Esophagus squamous epithelium (tissue), 5 donors: ENCODE measurements around the gene LDLRAD4. TPM values are rescaled to one million over a fixed set of nuclear protein-coding genes. Genes with fewer than 3 reads are reported as not detected.

Experiments used
- DNase-seq: peaks from one replicate; lab custom pipeline; 2025; lab: John Stamatoyannopoulos, UW
- H3K27ac ChIP-seq, 4 donors: fragments of 200-600 bp; sonication (generic); one replicate each; pipeline ENCODE4 v1.5.1; 2016 to 2019; ENCODE audit warnings: mild to moderate bottlenecking in 1 of 4
- H3K27me3 ChIP-seq, 4 donors: fragments of 200-600 bp; sonication (generic); 1 replicate in 3 of 4; 2 replicates in 1 of 4; pipeline versions ENCODE4 v1.5.1 to v1.6.0; 2017 to 2021; ENCODE audit warnings: antibody characterized with exemption in 1 of 4
- H3K36me3 ChIP-seq, 3 donors: fragments of 200-600 bp; sonication (generic); one replicate each; pipeline ENCODE4 v1.5.1; 2016 to 2019
- H3K4me1 ChIP-seq, 3 donors: fragments of 200-600 bp; sonication (generic); one replicate each; pipeline ENCODE4 v1.5.1; 2017 to 2019
- H3K4me3 ChIP-seq, 4 donors: fragments of 200-600 bp; sonication (generic); 1 replicate in 3 of 4; 2 replicates in 1 of 4; pipeline ENCODE4 v1.5.1; 2016 to 2019; ENCODE audit warnings: mild to moderate bottlenecking in 2 of 4, moderate library complexity in 1 of 4
- H3K9me3 ChIP-seq, 3 donors: fragments of 200-600 bp; sonication (generic); one replicate each; pipeline ENCODE4 v1.5.1; 2016 to 2019
- POLR2A ChIP-seq, 4 donors: fragments of 450-650 bp; IDR thresholded peaks; one replicate each; pipeline ENCODE4 v1.6.1; 2017; ENCODE audit warnings: antibody characterized with exemption in 4 of 4, mild to moderate bottlenecking in 4 of 4, moderate library complexity in 3 of 4
- WGBS, 2 donors: methylation state at CpG; one replicate each; pipeline ENCODE4 v1.1.5; 2018; 5-methylcytosine and 5-hydroxymethylcytosine counted together
- intact Hi-C: fragments of 100-400 bp; cut with DNase I; formaldehyde crosslinking; loops from one replicate; pipeline ENCODE4 v1.15.0; 2022
- total RNA-seq, 4 donors: library from RNA; depleted of rRNA; stranded (reverse); fragments of >200 nt; gene quantifications; one replicate each; pipeline ENCODE4 v1.1.0, GENCODE V29; 2016
- TF ChIP-seq, protein P1 (sequence below), 6 experiments: fragments of 450-650 bp in 4 of 6; fragments of 200-600 bp in 2 of 6; sonication (generic) in 2 of 6; IDR thresholded peaks; one replicate each; pipeline ENCODE4 v1.5.1; 2016 to 2019; ENCODE audit warnings: antibody characterized with exemption in 6 of 6, mild to moderate bottlenecking in 4 of 6, moderate library complexity in 4 of 6
- donor health status: DM: yes; HTN: yes; CAD: no.

LDLRAD4 gene
- total RNA-seq, 4 donors from 2014 or later: 0.91 to 17.9 (median 6.8) TPM

GRCh38 chr18:13207294-13207693, 11.3 kb upstream of the LDLRAD4 start:
- WGBS, 2 donors: 82 to 88% methylated on average over 6 of the region's 6 CpGs
- DNase-seq: no peak
- Histone ChIP-seq H3K36me3 (no peaks in the 10 kb centered on the region), H3K27ac (no peak overlapping the region), H3K9me3 (no peaks in the 10 kb centered on the region), H3K4me3 (no peak overlapping the region), H3K4me1 (no peaks in the 10 kb centered on the region), H3K27me3 (peaks cover 0 to 14% (median 0%) of the 10 kb centered on the region in 4 donors)
- no peak for TF ChIP-seq POLR2A (IDR thresholded peaks at IDR 0.05)
- TF ChIP-seq, protein P1, sequence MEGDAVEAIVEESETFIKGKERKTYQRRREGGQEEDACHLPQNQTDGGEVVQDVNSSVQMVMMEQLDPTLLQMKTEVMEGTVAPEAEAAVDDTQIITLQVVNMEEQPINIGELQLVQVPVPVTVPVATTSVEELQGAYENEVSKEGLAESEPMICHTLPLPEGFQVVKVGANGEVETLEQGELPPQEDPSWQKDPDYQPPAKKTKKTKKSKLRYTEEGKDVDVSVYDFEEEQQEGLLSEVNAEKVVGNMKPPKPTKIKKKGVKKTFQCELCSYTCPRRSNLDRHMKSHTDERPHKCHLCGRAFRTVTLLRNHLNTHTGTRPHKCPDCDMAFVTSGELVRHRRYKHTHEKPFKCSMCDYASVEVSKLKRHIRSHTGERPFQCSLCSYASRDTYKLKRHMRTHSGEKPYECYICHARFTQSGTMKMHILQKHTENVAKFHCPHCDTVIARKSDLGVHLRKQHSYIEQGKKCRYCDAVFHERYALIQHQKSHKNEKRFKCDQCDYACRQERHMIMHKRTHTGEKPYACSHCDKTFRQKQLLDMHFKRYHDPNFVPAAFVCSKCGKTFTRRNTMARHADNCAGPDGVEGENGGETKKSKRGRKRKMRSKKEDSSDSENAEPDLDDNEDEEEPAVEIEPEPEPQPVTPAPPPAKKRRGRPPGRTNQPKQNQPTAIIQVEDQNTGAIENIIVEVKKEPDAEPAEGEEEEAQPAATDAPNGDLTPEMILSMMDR (IDR thresholded peaks at IDR 0.05): no peak
- intact Hi-C loops: no loop called here

GRCh38 chr18:13211534-13211933, 7.0 kb upstream of the LDLRAD4 start:
- H3K4me3 ChIP-seq: no peak overlapping the region

GRCh38 chr18:13213036-13213795, 5.3 kb upstream of the LDLRAD4 start:
- DNase-seq: no peak
- H3K4me3 ChIP-seq: no peak overlapping the region
- TF ChIP-seq, protein P1 (IDR thresholded peaks at IDR 0.05): no peak
- TF ChIP-seq POLR2A (IDR thresholded peaks at IDR 0.05): no peak
- peaks cover 0 to 53% (median 0%) of the 10 kb centered on the region in 4 donors for H3K27me3 ChIP-seq
- H3K4me1 ChIP-seq: peaks cover 2 to 22% (median 7%) of the 10 kb centered on the region in 3 donors
- 58 to 83% methylated on average over 3 to 9 of the region's 18 CpGs for WGBS, 2 donors
- no peak overlapping the region for H3K27ac ChIP-seq
- no peaks in the 10 kb centered on the region for H3K36me3 ChIP-seq
- intact Hi-C loops: loop anchor here (10.0 kb wide), 1 partner anchor 322 kb away; no protein-coding TSS in a partner anchor
- no peaks in the 10 kb centered on the region for H3K9me3 ChIP-seq

More at GRCh38 chr18:13211534-13211933, 7.0 kb upstream of the LDLRAD4 start:
- Histone ChIP-seq H3K9me3 (no peaks in the 10 kb centered on the region), H3K4me1 (peaks cover 0 to 7% (median 0%) of the 10 kb centered on the region in 3 donors), H3K36me3 (no peaks in the 10 kb centered on the region), H3K27ac (no peak overlapping the region), H3K27me3 (peaks cover 0 to 50% (median 0%) of the 10 kb centered on the region in 4 donors)
- TF ChIP-seq POLR2A (IDR thresholded peaks at IDR 0.05): no peak
- TF ChIP-seq, protein P1 (IDR thresholded peaks at IDR 0.05): no peak
- intact Hi-C loops: loop anchor here (10.0 kb wide), 1 partner anchor 323 kb away; no protein-coding TSS in a partner anchor
- DNase-seq: no peak
- 39 to 48% methylated on average over 6 to 7 of the region's 7 CpGs for WGBS, 2 donors

DNA sequence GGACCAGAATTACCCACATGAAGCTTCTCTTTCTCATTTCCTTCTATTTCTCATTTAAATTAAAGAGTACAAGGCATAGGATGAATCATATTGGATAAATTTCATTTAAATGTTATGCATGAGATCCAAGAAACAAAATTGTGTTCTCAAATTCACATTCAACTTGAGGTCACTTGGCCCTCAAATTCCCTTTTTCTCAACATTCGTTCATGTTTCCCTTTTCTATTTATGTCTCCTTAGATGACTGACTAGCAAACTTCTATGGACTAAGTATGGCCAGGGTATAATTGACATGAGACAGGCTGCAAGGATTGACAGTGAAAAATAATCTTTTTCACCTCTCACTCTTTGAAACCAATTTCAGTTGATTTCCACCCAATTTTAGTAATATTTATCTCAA, 4.0 kb upstream of the LDLRAD4 start:
- H3K9me3 ChIP-seq: no peaks in the 10 kb centered on the region
- H3K36me3 ChIP-seq: no peaks in the 10 kb centered on the region
- intact Hi-C loops: loop anchor here (10.0 kb wide), 1 partner anchor 320 kb away; no protein-coding TSS in a partner anchor
- H3K27me3 ChIP-seq: peaks cover 0 to 66% (median 0%) of the 10 kb centered on the region in 4 donors
- no peak for TF ChIP-seq POLR2A (IDR thresholded peaks at IDR 0.05)
- TF ChIP-seq, protein P1 (IDR thresholded peaks at IDR 0.05): no peak
- peaks cover 3 to 36% (median 10%) of the 10 kb centered on the region in 3 donors for H3K4me1 ChIP-seq
- 48 to 52% methylated on average over 1 of the region's 1 CpG for WGBS, 2 donors
- DNase-seq: no peak
- H3K4me3 ChIP-seq: no peak overlapping the region
- no peak overlapping the region for H3K27ac ChIP-seq

GRCh38 chr18:13216092-13216582, 2.4 kb upstream of the LDLRAD4 start:
- WGBS, 2 donors: 3 to 13% methylated on average over 8 of the region's 8 CpGs
- no peak for DNase-seq
- intact Hi-C loops: loop anchor here (10.0 kb wide), 1 partner anchor 319 kb away; no protein-coding TSS in a partner anchor
- H3K4me3 ChIP-seq: peak overlapping the region in 2 of 4 donors; percentile 77 to 80
- peak overlapping the region in 2 of 4 donors; percentile 87 to 90 for H3K27ac ChIP-seq
- H3K27me3 ChIP-seq: peaks cover 0 to 82% (median 0%) of the 10 kb centered on the region in 4 donors
- H3K4me1 ChIP-seq: peaks cover 3 to 50% (median 10%) of the 10 kb centered on the region in 3 donors
- peak in 1 of 4 donors; percentile 36 for TF ChIP-seq POLR2A (IDR thresholded peaks at IDR 0.05)
- TF ChIP-seq, protein P1 (IDR thresholded peaks at IDR 0.05): peak; percentile 37 to 68 (median 61)
- no peaks in the 10 kb centered on the region for H3K36me3 ChIP-seq
- no peaks in the 10 kb centered on the region for H3K9me3 ChIP-seq
